Colonic mucosa (tissue), 4 donors: ENCODE data around the gene P2RY8. TPM values are rescaled to one million over a fixed set of nuclear protein-coding genes. Genes with fewer than 3 reads are reported as not detected.

Experiments used
- DNase-seq: peaks from one replicate; pipeline ENCODE4 v3.0.0-alpha.2; 2020
- H3K27ac ChIP-seq: fragments of 200-600 bp; one replicate; pipeline ENCODE4 v1.8.0; 2021
- H3K27me3 ChIP-seq: fragments of 200-600 bp; one replicate; pipeline ENCODE4 v1.8.0; 2021
- H3K36me3 ChIP-seq: fragments of 200-600 bp; one replicate; pipeline ENCODE4 v1.8.0; 2021
- H3K4me1 ChIP-seq: fragments of 200-600 bp; one replicate; pipeline ENCODE4 v1.8.0; 2021; ENCODE audit warnings: mild to moderate bottlenecking
- H3K4me3 ChIP-seq: fragments of 200-600 bp; one replicate; pipeline ENCODE4 v1.8.0; 2021
- H3K9ac ChIP-seq, 2 donors: one replicate each; pipeline ENCODE4 v1.7.0; 2013; ENCODE audit warnings: control low read depth in 2 of 2, low read depth in 2 of 2, low read length in 2 of 2
- H3K9me3 ChIP-seq: fragments of 200-600 bp; one replicate; pipeline ENCODE4 v1.8.0; 2021
- CTCF ChIP-seq: fragments of 200-600 bp; IDR thresholded peaks from one replicate; pipeline ENCODE4 v1.8.0; 2022; ENCODE audit warnings: antibody characterized with exemption, mild to moderate bottlenecking
- intact Hi-C: fragments of 100-400 bp; cut with DNase I; formaldehyde crosslinking; loops from one replicate; pipeline ENCODE4 v1.14.1; 2022
- total RNA-seq, 2 donors: library from RNA; stranded (reverse); fragmentation: NEBNext Ultra II Directional in 1 of 2; extraction: Animal tissue kit (Norgen Biotek cat#: 25700) in 1 of 2; gene quantifications; one replicate each; pipeline ENCODE4 v1.2.1, GENCODE V29; 2021
- donor health status: healthy.
- donor health status: DM: no; HTN: no; CAD: no.
- donor health status: DM: no; HTN: no; CAD: no.

The P2RY8 gene
- total RNA-seq, 2 donors from 2014 or later: 1.3 TPM

DNA sequence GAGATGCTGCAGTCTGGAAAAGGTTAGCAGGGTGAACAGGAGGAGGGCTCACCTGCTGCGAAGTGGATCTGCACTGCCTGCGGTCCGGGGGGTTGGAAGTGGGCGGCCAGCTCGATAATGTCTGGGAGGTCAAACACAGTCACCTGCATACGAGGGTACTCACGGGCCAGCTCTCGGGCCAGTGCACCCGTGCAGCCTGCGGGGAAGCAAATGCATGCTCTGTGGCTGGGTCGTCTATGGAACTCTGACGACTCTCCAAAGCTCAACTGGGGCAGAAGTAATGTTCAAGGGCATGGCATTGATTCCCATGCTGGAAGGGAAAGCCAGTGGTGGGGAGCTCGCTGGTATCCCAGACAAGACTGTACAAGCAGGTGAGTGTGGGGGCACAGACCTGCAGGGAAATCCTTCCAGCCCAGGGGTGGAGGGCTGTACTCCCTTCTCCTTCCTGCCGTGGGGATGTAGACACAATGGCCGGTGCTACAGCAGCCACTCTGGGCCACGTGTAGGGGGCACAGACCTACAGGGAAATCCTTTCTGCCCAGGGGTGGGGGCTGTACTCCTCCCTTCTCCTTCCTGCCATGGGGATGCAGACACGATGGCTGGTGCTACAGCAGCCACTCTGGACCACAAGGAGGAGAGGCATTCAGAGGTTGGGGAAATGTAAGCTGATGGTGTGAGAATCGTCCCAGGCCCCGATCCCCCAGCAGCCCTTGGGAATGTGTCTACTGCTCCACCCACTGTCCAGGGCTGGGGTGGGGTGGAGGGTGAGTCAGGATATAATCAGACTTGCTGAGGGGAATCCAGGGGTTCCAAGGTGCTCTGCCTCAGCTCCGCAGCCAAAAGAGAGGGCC lies 118.8 kb downstream of the P2RY8 start:
- Histone ChIP-seq H3K9ac (no peak overlapping the region), H3K36me3 (no peaks in the 10 kb centered on the region), H3K4me3 (no peak overlapping the region), H3K27ac (no peak overlapping the region), H3K4me1 (no peaks in the 10 kb centered on the region), H3K9me3 (no peaks in the 10 kb centered on the region), H3K27me3 (no peaks in the 10 kb centered on the region)
- DNase-seq: no peak
- intact Hi-C loops: no loop called here
- TF ChIP-seq CTCF: no peak

DNA sequence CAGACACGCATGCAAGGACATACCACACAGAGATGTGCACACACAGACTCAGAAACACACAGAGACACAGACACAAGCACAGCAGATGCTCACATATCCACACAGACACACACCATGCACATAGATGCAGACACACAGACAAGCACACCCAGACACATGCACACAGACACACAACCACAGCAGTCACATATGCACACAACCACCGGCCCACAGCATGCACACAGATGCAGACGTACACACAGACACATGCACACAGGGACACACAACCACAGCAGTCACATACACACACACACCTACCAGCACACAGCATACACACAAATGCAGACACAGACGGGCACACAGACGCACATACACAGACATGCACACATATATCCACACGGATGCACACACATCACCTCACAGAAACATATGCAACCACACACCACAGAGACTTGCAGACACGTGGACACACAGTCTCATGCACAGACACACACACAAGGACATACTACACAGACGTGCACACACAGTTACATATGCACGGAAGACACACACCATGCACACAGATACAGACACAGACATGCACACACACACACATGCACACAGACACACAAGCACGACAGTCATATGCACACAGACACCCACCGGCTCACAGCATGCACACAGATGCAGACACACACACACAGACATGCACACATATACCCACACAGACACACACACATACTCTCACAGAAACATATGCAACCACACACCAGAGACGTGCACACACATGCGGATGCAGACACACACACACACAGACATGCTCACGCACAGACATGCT lies 119.8 kb downstream of the P2RY8 start:
- DNase-seq: no peak
- H3K27ac ChIP-seq: no peak overlapping the region
- H3K9me3 ChIP-seq: no peaks in the 10 kb centered on the region
- no peaks in the 10 kb centered on the region for H3K27me3 ChIP-seq
- intact Hi-C loops: no loop called here
- no peaks in the 10 kb centered on the region for H3K36me3 ChIP-seq
- no peak for TF ChIP-seq CTCF
- H3K9ac ChIP-seq: no peak overlapping the region
- H3K4me3 ChIP-seq: no peak overlapping the region
- no peaks in the 10 kb centered on the region for H3K4me1 ChIP-seq

DNA sequence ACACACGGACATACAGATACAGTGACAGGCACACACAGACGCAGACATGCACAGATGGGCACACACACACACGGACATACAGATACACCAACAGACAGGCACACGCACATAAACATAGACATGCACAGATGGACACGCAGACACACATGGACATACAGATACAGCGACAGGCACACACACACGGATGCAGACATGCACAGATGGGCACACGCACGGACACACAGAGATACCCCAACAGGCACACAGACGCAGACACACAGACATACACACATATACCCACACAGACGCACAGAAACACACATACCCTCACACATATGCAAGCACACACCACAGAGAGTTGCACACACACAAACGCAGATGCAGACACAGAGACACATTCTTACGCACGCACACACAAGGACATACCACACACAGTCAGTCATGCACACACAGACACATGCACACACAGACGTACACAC lies 120.6 kb downstream of the P2RY8 start:
- Histone ChIP-seq H3K9ac (no peak overlapping the region), H3K27ac (no peak overlapping the region), H3K27me3 (no peaks in the 10 kb centered on the region), H3K9me3 (no peaks in the 10 kb centered on the region), H3K4me1 (no peaks in the 10 kb centered on the region), H3K4me3 (no peak overlapping the region), H3K36me3 (no peaks in the 10 kb centered on the region)
- intact Hi-C loops: no loop called here
- DNase-seq: no peak
- TF ChIP-seq CTCF: no peak

Other genes with a start within 250 kb of the P2RY8 start
- 1 to 10 TPM; 2.1 to 6.7 TPM for gene IL3RA, start 200.4 kb downstream of the P2RY8 start, total RNA-seq
- gene SLC25A6, start 145.1 kb downstream of the P2RY8 start, total RNA-seq: 100 to 1,000 TPM; 419 to 474 TPM
- gene ASMTL, start 84.3 kb downstream of the P2RY8 start, total RNA-seq: 10 to 100 TPM; 17.4 to 21.6 TPM
- gene AKAP17A, start 54.4 kb upstream of the P2RY8 start, total RNA-seq: 10 to 100 TPM; 42.4 to 44.6 TPM
- gene ASMT, start 77.9 kb upstream of the P2RY8 start, total RNA-seq: under 1 TPM in 1 of 2 donors, not detected in 1; 0.27 TPM